Ascending aorta (tissue), 2 donors: ENCODE measurements around the gene CCL11. TPM values are rescaled to one million over a fixed set of nuclear protein-coding genes. Genes with fewer than 3 reads are reported as not detected.

Experiments
- DNase-seq, 2 donors: peaks; one replicate each; pipeline ENCODE4 v3.0.0-alpha.2; 2019; ENCODE audit warnings: low spot score in 2 of 2
- H3K27ac ChIP-seq, 2 donors: fragments of 200-600 bp; sonication (generic); one replicate each; pipeline ENCODE4 v1.5.1; 2016 to 2017; ENCODE audit warnings: mild to moderate bottlenecking in 1 of 2
- H3K27me3 ChIP-seq: fragments of 200-600 bp; sonication (generic); one replicate; pipeline ENCODE4 v1.5.1; 2017
- H3K36me3 ChIP-seq, 2 donors: fragments of 200-600 bp; sonication (generic); one replicate each; pipeline ENCODE4 v1.5.1; 2016
- H3K4me1 ChIP-seq, 2 donors: fragments of 200-600 bp; sonication (generic); one replicate each; pipeline ENCODE4 v1.5.1; 2016 to 2017; ENCODE audit warnings: mild to moderate bottlenecking in 1 of 2
- H3K4me3 ChIP-seq, 2 donors: fragments of 200-600 bp; sonication (generic); one replicate each; pipeline ENCODE4 v1.5.1; 2016 to 2017; ENCODE audit warnings: mild to moderate bottlenecking in 1 of 2
- H3K9me3 ChIP-seq, 2 donors: fragments of 200-600 bp; sonication (generic); one replicate each; pipeline ENCODE4 v1.5.1; 2016
- CTCF ChIP-seq, 3 experiments: fragments of 200-600 bp in 2 of 3; fragments of 450-650 bp in 1 of 3; sonication (generic) in 2 of 3; IDR thresholded peaks; one replicate each; pipeline ENCODE4 v1.5.1; 2016 to 2019; ENCODE audit warnings: antibody characterized with exemption in 3 of 3, mild to moderate bottlenecking in 1 of 3, moderate library complexity in 1 of 3
- intact Hi-C: fragments of 100-400 bp; cut with DNase I; formaldehyde crosslinking; loops from one replicate; pipeline ENCODE4 v1.15.1; 2023
- total RNA-seq: library from RNA; depleted of rRNA; stranded (reverse); fragments of >200 nt; gene quantifications from one replicate; pipeline ENCODE4 v1.1.0, GENCODE V29; 2016

CCL11 gene
- total RNA-seq, 1 donor from 2014 or later: not detected

GRCh38 chr17:34243364-34244320 is 41.9 kb upstream of the CCL11 start:
- Histone ChIP-seq H3K4me1 (peaks cover 10 to 17% of the 10 kb centered on the region in 2 donors), H3K27me3 (no peaks in the 10 kb centered on the region), H3K4me3 (no peak overlapping the region), H3K36me3 (no peaks in the 10 kb centered on the region), H3K9me3 (no peaks in the 10 kb centered on the region), H3K27ac (peak overlapping the region; percentile 52 to 53)
- no peak for TF ChIP-seq CTCF (IDR thresholded peaks at IDR 0.05)
- intact Hi-C loops: loop anchor here (5.0 kb wide), 1 partner anchor 41 kb away; no protein-coding TSS in a partner anchor
- no peak for DNase-seq

- TF ChIP-seq CTCF (IDR thresholded peaks at IDR 0.05): no peak
- Histone ChIP-seq H3K4me1 (peaks cover 16 to 33% of the 10 kb centered on the region in 2 donors), H3K27ac (no peak overlapping the region), H3K27me3 (no peaks in the 10 kb centered on the region), H3K9me3 (no peaks in the 10 kb centered on the region), H3K36me3 (no peaks in the 10 kb centered on the region), H3K4me3 (no peak overlapping the region)
- intact Hi-C loops: loop anchor here (5.0 kb wide), 1 partner anchor 62 kb away; no protein-coding TSS in a partner anchor
- no peak for DNase-seq
Observed at GRCh38 chr17:34245351-34245905, 40.1 kb upstream of the CCL11 start.

- intact Hi-C loops: loop anchor here (5.0 kb wide), 1 partner anchor 61 kb away; no protein-coding TSS in a partner anchor
- Histone ChIP-seq H3K36me3 (no peaks in the 10 kb centered on the region), H3K4me3 (no peak overlapping the region), H3K27me3 (no peaks in the 10 kb centered on the region), H3K9me3 (no peaks in the 10 kb centered on the region), H3K4me1 (peaks cover 25 to 40% of the 10 kb centered on the region in 2 donors), H3K27ac (peak overlapping the region; percentile 18 to 35)
- no peak for DNase-seq
- no peak for TF ChIP-seq CTCF (IDR thresholded peaks at IDR 0.05)
Observed at GRCh38 chr17:34246446-34246845, 39.1 kb upstream of the CCL11 start.

- H3K4me1 ChIP-seq: peaks cover 29 to 45% of the 10 kb centered on the region in 2 donors
- intact Hi-C loops: loop anchor here (5.0 kb wide), 1 partner anchor 60 kb away; no protein-coding TSS in a partner anchor
Observed at GRCh38 chr17:34246881-34247280, 38.7 kb upstream of the CCL11 start.

More at GRCh38 chr17:34246881-34247280, 38.7 kb upstream of the CCL11 start:
- TF ChIP-seq CTCF (IDR thresholded peaks at IDR 0.05): no peak
- DNase-seq: no peak
- no peaks in the 10 kb centered on the region for H3K27me3 ChIP-seq
- no peak overlapping the region for H3K4me3 ChIP-seq
- no peaks in the 10 kb centered on the region for H3K9me3 ChIP-seq
- H3K27ac ChIP-seq: peak overlapping the region; percentile 18 to 35
- no peaks in the 10 kb centered on the region for H3K36me3 ChIP-seq
